HG02642 (cell line): ENCODE data around the gene NTRK2.
"Not testable (repeated sequence)": the region's sequence is repeated elsewhere in the genome, so short reads cannot be mapped to it uniquely, and the experiment has no call there.

Experiments
- ATAC-seq: cut with Tn5 transposase; IDR thresholded peaks from one replicate; pipeline ENCODE4 v1.9.1; 2021; ENCODE audit warnings: mild to moderate bottlenecking; ENCODE audit not compliant: unreplicated experiment, poor library complexity

The NTRK2 gene

DNA sequence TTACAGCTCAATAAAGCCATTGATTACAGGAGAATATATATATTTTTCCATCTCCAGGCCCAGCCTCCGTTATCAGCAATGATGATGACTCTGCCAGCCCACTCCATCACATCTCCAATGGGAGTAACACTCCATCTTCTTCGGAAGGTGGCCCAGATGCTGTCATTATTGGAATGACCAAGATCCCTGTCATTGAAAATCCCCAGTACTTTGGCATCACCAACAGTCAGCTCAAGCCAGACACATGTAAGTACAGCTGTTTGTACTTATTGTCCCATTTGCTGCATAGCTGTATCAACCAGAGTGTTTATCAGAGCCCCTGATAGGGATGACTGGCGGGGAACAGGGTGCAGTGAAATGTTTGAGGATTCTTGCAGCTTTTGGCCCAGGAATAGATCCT is 197.7 kb downstream of the NTRK2 start:
- ATAC-seq, result no peak

GRCh38 chr9:84869091-84869490 is 199.6 kb downstream of the NTRK2 start:
- no peak for ATAC-seq

GRCh38 chr9:84871983-84872382 is 202.5 kb downstream of the NTRK2 start:
- no peak for ATAC-seq

DNA sequence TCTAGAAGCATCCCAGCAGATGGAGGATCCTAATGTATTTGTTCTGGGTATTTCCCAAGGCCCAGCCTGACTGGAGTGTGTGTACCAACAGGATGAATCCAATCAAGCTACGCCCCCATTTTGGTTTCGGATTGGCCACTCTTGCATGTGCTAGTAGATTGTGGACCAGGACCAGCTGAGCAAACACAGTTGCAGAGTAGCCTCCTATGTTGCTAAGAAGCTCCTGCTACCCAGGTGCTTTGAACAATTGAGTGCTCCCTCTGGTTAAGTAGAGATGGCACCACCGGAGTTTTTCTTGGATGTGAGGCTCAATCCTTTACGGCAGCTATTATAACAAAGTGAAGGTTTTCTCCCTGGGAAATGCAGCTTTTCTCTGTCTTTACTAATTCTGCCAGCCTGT is 204.5 kb downstream of the NTRK2 start:
- ATAC-seq, result no peak

- ATAC-seq, result no peak
Measured at GRCh38 chr9:84874596-84874995, 205.1 kb downstream of the NTRK2 start.

DNA sequence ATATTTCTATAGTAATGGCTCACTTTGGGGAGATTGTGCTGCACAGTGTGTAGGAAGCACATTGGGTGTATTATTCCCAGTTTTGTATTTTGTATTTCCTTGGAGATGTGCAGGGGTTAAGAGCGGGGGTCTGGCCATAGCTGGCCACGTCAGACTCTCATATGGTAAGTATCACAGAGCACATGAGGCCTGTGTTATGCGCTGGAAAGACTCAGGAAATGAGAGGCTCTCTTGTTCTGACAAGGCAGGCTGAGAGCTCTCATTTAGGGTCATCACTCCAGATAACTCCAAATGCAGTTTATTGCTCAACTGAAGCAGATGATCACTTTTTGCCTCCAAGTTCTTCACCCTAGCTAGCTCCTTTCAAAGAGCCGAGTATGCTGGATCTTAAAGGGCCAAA is 205.7 kb downstream of the NTRK2 start:
- ATAC-seq, result no peak

GRCh38 chr9:84879631-84880030 is 210.1 kb downstream of the NTRK2 start:
- ATAC-seq, result no peak

DNA sequence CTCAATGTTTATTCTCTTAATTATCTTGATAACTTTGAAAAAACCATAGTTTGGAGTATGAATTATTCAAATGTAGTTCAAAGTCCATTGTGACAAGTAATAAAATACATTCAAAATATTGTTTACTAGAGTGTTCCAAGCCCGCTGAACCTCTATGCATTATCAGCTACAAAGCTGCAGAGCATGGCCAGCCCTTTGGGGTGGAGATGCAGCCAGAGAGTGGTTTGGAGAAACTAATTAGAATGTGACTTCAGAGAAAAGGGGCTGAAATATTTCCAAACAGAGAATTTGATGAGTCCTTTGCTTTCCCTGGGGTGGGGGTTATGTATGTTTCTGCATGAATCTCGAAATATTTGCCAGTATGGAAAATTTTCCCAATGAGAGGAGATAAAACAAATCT is 211.3 kb downstream of the NTRK2 start:
- no peak for ATAC-seq

DNA sequence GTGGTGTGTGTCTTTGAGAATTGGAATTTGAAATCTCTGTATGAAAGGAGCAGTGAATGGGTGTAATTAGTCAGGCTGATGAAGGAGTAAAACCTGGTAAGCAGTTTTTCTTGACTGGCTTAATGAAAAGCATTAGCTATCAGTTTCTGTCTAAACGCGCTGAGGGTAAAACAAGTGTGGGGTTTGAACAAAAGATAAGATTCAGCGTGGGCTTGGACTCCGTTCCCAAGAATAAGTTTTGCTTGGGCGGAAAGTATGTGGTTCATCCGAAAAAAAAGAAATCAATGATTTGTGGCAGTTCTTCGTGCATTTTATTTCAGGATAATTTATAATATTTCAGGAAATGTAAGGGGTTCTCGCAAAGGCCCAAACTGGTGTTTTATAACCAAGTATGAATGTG is 217.3 kb downstream of the NTRK2 start:
- ATAC-seq, result no peak

DNA sequence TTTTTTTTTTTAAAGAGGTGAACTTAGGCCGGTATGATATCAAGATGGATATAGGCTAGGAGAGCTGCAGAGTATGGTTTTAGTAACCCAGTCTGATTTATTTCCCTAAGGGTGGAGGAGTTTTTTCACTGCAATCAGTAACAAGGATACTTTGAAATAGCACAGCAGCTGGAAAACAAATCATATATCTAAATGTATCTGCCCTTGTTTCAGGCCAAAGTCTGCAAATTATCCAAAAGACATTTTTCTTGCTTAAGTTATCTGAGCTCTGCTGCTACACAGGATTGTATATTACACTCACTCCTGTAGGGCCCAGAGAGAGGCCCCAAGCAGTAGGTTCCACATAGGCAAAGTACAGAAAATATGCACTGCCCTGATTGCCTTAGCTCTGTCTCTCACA is 222.4 kb downstream of the NTRK2 start:
- ATAC-seq, result no peak

DNA sequence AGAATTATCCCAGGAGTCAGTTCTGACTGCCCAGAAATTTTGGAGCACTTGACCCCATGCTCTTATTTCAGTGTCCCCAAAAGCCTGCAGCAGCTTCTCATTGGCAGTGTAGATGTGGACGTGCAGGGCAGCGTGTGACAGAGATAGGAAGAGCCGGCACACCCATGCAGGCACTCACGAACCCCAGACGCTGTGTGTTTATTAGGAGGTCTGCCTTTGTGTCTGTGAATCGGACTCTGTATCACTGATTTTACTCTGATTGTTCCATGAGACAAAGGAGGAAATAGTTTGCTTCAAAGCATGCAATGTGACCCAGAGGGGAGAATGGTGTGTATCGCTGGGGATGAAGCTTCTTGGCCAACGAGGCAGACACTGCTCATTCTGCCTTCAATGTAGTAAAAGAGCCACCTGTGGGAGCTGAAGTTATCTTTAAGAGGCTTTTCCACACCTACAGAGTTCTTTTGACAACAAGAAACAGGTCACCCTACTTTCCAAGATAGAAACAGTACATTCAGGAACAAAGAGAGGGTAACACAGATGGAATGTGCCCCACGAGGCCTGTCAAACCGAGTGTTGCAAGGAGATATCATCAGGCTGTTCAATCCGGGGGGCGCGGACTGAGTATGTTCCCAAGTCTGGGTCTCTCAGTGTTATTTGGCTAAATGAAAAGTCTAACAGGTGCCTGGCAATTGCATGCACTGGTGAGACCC is 224.0 kb downstream of the NTRK2 start:
- no peak for ATAC-seq

- no peak for ATAC-seq
Measured at GRCh38 chr9:84894859-84895258, 225.3 kb downstream of the NTRK2 start.

- no peak for ATAC-seq
Measured at GRCh38 chr9:84897362-84898094, 228.0 kb downstream of the NTRK2 start.

DNA sequence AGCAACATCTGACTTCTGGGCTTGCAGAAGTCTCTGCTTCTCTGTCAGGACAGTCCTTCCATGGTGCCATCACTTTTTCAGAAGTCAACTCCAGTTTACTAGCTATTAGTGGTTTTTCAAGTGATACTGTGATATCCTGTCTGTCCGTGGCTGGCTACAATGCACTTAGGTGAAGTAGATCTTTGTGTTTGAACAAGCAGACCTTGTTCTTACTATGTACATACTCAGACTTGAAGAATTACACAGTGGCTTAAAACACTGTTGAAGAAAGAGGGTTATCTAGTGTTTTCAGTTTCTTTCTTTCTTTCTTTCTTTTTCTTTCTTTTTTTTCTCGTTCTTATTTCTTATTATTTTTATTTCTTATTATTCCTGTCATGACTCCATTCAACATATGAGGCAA is 228.7 kb downstream of the NTRK2 start:
- no peak for ATAC-seq

GRCh38 chr9:84898618-84899017 is 229.1 kb downstream of the NTRK2 start:
- not testable (repeated sequence) for ATAC-seq

GRCh38 chr9:84899326-84899725 is 229.8 kb downstream of the NTRK2 start:
- no peak for ATAC-seq

GRCh38 chr9:84900421-84900820 is 230.9 kb downstream of the NTRK2 start:
- no peak for ATAC-seq

DNA sequence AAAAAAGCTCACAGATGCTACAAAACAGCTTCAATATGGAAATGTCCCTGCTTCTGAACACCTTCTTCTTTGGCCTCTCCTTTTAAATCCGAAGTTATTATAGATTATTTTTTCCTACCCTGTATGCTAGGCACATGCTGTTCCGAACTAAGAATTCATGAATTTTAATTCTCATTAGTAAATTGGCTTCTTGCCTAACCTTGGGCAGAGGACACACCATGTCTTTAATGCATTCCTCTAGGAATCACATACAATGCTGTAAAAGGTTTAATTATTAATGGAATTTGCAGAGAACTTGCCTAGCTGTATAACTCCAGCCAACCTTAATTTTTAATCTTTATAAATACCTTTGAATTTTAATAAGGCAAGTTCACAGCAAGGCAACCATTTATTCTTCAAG is 234.4 kb downstream of the NTRK2 start:
- ATAC-seq, result no peak

DNA sequence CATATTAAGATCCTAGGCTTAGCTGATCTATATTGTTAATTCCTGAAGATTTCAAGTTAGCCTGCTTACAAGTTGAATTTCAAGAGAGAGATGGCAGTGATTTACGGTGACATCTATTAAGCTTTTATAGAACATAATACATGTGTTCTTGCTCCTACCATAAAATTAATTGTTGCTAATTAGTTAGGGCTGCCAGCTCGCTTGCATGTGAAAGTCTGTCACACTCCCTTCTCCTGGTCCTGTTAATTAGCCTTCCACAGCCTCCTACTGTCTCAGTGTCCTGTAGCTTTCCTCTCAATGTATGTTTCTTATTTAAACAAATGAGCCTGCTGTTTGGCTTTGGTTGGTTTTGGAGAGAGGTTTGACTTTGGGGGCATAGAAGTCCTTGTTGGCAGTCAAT is 247.2 kb downstream of the NTRK2 start:
- ATAC-seq, result no peak

DNA sequence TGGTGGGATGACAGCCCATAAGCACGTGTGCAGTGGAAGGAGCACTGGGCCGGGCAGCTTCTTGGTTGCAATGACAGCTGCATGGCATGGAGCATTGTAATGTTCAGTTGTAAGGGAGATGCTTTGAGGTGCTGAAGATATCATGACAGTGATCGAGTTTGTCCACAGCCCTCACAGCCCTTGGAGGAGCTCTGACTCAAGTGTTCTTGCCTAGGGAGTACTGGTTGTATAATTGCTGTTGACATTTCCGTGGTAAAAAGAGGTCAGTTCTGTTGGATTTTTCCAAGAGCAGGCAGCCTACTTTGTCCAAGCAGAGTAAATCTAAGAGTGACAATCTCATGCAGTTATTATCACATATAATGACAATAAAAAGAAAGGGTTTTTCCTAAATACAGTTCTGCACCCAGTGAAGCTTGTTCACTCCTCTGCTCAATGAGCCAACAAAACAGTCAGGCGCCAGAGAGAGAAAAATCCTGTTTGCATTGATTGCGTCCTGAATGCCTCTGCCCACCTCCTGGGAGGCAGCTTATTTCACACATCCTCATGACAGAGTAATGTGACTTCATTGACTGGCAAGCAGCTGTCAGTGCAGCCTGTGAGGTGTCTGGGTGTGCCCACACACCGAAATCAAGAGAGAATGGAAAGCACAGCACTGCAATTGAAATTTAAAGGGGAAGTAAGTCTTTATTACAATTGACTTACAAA is 248.0 kb downstream of the NTRK2 start:
- ATAC-seq, result no peak

DNA sequence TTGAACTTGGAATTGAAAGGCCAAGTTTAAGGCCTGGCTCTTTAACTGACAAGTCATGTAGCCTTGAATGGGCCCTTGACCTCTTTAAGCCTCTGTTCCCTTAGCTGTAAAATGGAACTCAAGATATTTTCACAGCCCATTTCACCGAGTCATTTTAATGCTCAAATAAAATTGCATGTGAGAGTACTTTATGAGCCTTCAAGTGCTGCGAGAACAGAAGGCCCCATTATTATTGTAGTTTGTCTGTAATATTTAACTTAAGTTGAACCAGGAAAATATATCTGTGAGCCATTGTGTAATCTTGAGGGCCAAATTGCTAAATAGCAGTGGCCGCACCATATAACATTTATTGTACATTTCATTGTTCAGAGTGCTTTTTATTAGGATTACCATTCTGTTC is 249.9 kb downstream of the NTRK2 start:
- no peak for ATAC-seq
